HEK293 (cell line): ENCODE data around the gene POLR1B.

Source experiments
- CTCF ChIP-seq: fragments of 450-650 bp; formaldehyde crosslinking; IDR thresholded peaks from 2 replicates; pipeline ENCODE4 v1.5.1; 2016; ENCODE audit warnings: missing biosample characterization, missing genetic modification characterization
- FEZF1 ChIP-seq: fragments of 450-650 bp; formaldehyde crosslinking; IDR thresholded peaks from 2 replicates; pipeline ENCODE4 v1.5.1; 2016; ENCODE audit warnings: missing biosample characterization, missing genetic modification characterization
- GLI2 ChIP-seq: fragments of 450-650 bp; formaldehyde crosslinking; IDR thresholded peaks from 2 replicates; pipeline ENCODE4; 2017; ENCODE audit warnings: missing biosample characterization, missing genetic modification characterization, low read depth, borderline replicate concordance
- GLI4 ChIP-seq: fragments of 450-650 bp; formaldehyde crosslinking; IDR thresholded peaks from 2 replicates; pipeline ENCODE4 v1.5.1; 2016; ENCODE audit warnings: missing biosample characterization, missing genetic modification characterization
- INSM2 ChIP-seq: fragments of 450-650 bp; formaldehyde crosslinking; IDR thresholded peaks from 2 replicates; pipeline ENCODE4 v1.5.1; 2016; ENCODE audit warnings: missing biosample characterization, missing genetic modification characterization
- KLF17 ChIP-seq: fragments of 450-650 bp; formaldehyde crosslinking; IDR thresholded peaks from 2 replicates; pipeline ENCODE4 v1.5.1; 2016; ENCODE audit warnings: missing biosample characterization, missing genetic modification characterization
- MYNN ChIP-seq: fragments of 450-650 bp; formaldehyde crosslinking; IDR thresholded peaks from 2 replicates; pipeline ENCODE4 v1.5.1; 2016; ENCODE audit warnings: missing biosample characterization, missing genetic modification characterization, borderline replicate concordance
- PRDM6 ChIP-seq: fragments of 450-650 bp; formaldehyde crosslinking; IDR thresholded peaks from 2 replicates; pipeline ENCODE4 v1.5.1; 2017; ENCODE audit warnings: missing biosample characterization, missing genetic modification characterization
- ZBTB10 ChIP-seq: fragments of 450-650 bp; formaldehyde crosslinking; IDR thresholded peaks from 2 replicates; pipeline ENCODE4 v1.5.1; 2016; ENCODE audit warnings: missing biosample characterization, missing genetic modification characterization
- ZBTB26 ChIP-seq: fragments of 450-650 bp; formaldehyde crosslinking; optimal IDR thresholded peaks from 2 replicates; pipeline ENCODE3; 2016; ENCODE audit warnings: missing biosample characterization, mild to moderate bottlenecking, missing genetic modification characterization
- ZBTB44 ChIP-seq: fragments of 450-650 bp; IDR thresholded peaks from 2 replicates; pipeline ENCODE4 v1.5.1; 2018; ENCODE audit warnings: missing biosample characterization, mild to moderate bottlenecking, missing genetic modification characterization
- ZFHX2 ChIP-seq: fragments of 450-650 bp; formaldehyde crosslinking; conservative IDR thresholded peaks from 2 replicates; pipeline ENCODE4 v1.5.1; 2016; ENCODE audit warnings: missing biosample characterization, missing genetic modification characterization
- ZFP37 ChIP-seq: fragments of 450-650 bp; formaldehyde crosslinking; IDR thresholded peaks from 2 replicates; pipeline ENCODE4 v1.5.1; 2016; ENCODE audit warnings: missing biosample characterization, missing genetic modification characterization
- ZNF114 ChIP-seq: fragments of 450-650 bp; formaldehyde crosslinking; IDR thresholded peaks from 2 replicates; pipeline ENCODE4 v1.5.0; 2017; ENCODE audit warnings: missing biosample characterization, missing genetic modification characterization
- ZNF121 ChIP-seq: fragments of 450-650 bp; formaldehyde crosslinking; IDR thresholded peaks from 2 replicates; pipeline ENCODE4 v1.5.1; 2016; ENCODE audit warnings: missing biosample characterization, missing genetic modification characterization
- ZNF2 ChIP-seq: fragments of 450-650 bp; formaldehyde crosslinking; IDR thresholded peaks from 2 replicates; pipeline ENCODE4 v1.5.1; 2016; ENCODE audit warnings: missing biosample characterization, missing genetic modification characterization
- ZNF366 ChIP-seq: fragments of 450-650 bp; formaldehyde crosslinking; conservative IDR thresholded peaks from 2 replicates; pipeline ENCODE4 v1.5.1; 2016; ENCODE audit warnings: missing biosample characterization, missing genetic modification characterization
- ZNF37A ChIP-seq: fragments of 450-650 bp; IDR thresholded peaks from 2 replicates; pipeline ENCODE4 v1.5.1; 2018; ENCODE audit warnings: missing biosample characterization, missing genetic modification characterization
- ZNF510 ChIP-seq: fragments of 450-650 bp; formaldehyde crosslinking; IDR thresholded peaks from 2 replicates; pipeline ENCODE4 v1.5.1; 2018; ENCODE audit warnings: mild to moderate bottlenecking, missing genetic modification characterization, missing biosample characterization; ENCODE audit not compliant: insufficient replicate concordance
- ZNF521 ChIP-seq: fragments of 450-650 bp; formaldehyde crosslinking; IDR thresholded peaks from 2 replicates; pipeline ENCODE4 v1.5.1; 2017; ENCODE audit warnings: missing biosample characterization, mild to moderate bottlenecking, missing genetic modification characterization
- ZNF529 ChIP-seq: fragments of 450-650 bp; formaldehyde crosslinking; IDR thresholded peaks from 2 replicates; pipeline ENCODE4 v1.5.1; 2017; ENCODE audit warnings: missing genetic modification characterization, missing biosample characterization; ENCODE audit not compliant: insufficient replicate concordance
- ZNF544 ChIP-seq: fragments of 450-650 bp; formaldehyde crosslinking; IDR thresholded peaks from 2 replicates; pipeline ENCODE4 v1.5.0; 2017; ENCODE audit warnings: missing biosample characterization, missing genetic modification characterization
- ZNF596 ChIP-seq: fragments of 450-650 bp; IDR thresholded peaks from 2 replicates; pipeline ENCODE4 v1.5.0; 2018; ENCODE audit warnings: missing biosample characterization, mild to moderate bottlenecking, missing genetic modification characterization, moderate library complexity
- ZNF621 ChIP-seq: fragments of 450-650 bp; formaldehyde crosslinking; IDR thresholded peaks from 2 replicates; pipeline ENCODE4 v1.5.1; 2017; ENCODE audit warnings: missing biosample characterization, missing genetic modification characterization
- ZNF629 ChIP-seq: fragments of 450-650 bp; formaldehyde crosslinking; IDR thresholded peaks from 2 replicates; pipeline ENCODE4 v1.5.1; 2017; ENCODE audit warnings: missing biosample characterization, missing genetic modification characterization
- ZNF830 ChIP-seq: fragments of 450-650 bp; IDR thresholded peaks from 2 replicates; pipeline ENCODE4 v1.5.0; 2018; ENCODE audit warnings: missing biosample characterization, missing genetic modification characterization, low read depth, mild to moderate bottlenecking, moderate library complexity
- ZSCAN16 ChIP-seq: fragments of 450-650 bp; formaldehyde crosslinking; IDR thresholded peaks from 2 replicates; pipeline ENCODE4 v1.5.1; 2016; ENCODE audit warnings: missing biosample characterization, missing genetic modification characterization
- ZXDB ChIP-seq: fragments of 450-650 bp; formaldehyde crosslinking; IDR thresholded peaks from 2 replicates; pipeline ENCODE4 v1.5.1; 2016; ENCODE audit warnings: missing biosample characterization, missing genetic modification characterization

Gene POLR1B

GRCh38 chr2:112584134-112584890 lies 42.0 kb downstream of the POLR1B start, which contains the start of gene CHCHD5 (continued):
- TF ChIP-seq ZFHX2 (tag by site-specific recombination) (no peak), ZNF544 (no peak), ZNF2 (tag by site-specific recombination) (no peak), ZXDB (tag by site-specific recombination) (peak; percentile 71), INSM2 (0 out of 2 replicates have a peak, but pooled peaks have one; percentile 20), ZNF529 (tag by site-specific recombination) (no peak), ZNF510 (no peak), KLF17 (tag by site-specific recombination) (no peak), ZNF37A (tag by site-specific recombination) (no peak), CTCF (tag by site-specific recombination) (peak; percentile 77), ZBTB44 (tag by site-specific recombination) (no peak; the same call in 1 of the 2 replicates), GLI4 (tag by site-specific recombination) (no peak), ZBTB26 (peak; percentile 68), ZNF114 (no peak), ZSCAN16 (tag by site-specific recombination) (no peak), PRDM6 (tag by site-specific recombination) (no peak), ZNF596 (tag by site-specific recombination) (no peak), ZNF121 (no peak), ZNF366 (peak; percentile 51; the same call in 1 of the 2 replicates), ZNF629 (tag by site-specific recombination) (peak; percentile 84), ZBTB10 (tag by site-specific recombination) (no peak), ZFP37 (tag by site-specific recombination) (no peak), ZNF521 (tag by site-specific recombination) (no peak), GLI2 (tag by site-specific recombination) (no peak), FEZF1 (tag by site-specific recombination) (no peak), ZNF830 (tag by site-specific recombination) (no peak), MYNN (tag by site-specific recombination) (no peak), ZNF621 (no peak)
